ENCODE data around the gene CAMK2B. TPM values are rescaled to one million over a fixed set of nuclear protein-coding genes. Genes with fewer than 3 reads are reported as not detected.

Gene CAMK2B
- total and polyA plus RNA-seq, 2 experiments from 2014 or later, result not detected

GRCh38 chr7:44327981-44328380 is 2.6 kb upstream of the CAMK2B start:
- DNase-seq (ENCODE audit: low spot score) (no peak), ATAC-seq (no peak)
- no peak overlapping the region for H3K4me3 Mint-ChIP-seq
- H3K36me3 Mint-ChIP-seq (ENCODE audit: low read depth), result peaks cover 3% of the 10 kb centered on the region; the same call in 1 of the 3 replicates
- H3K27ac Mint-ChIP-seq, result no peak overlapping the region
- H3F3A ChIP-seq (replicated peaks; ENCODE audit: low read depth), result no peaks in the 10 kb centered on the region
- H3K36me3 ChIP-seq (ENCODE audit: insufficient read depth), result no peaks in the 10 kb centered on the region
- peaks cover 14% of the 10 kb centered on the region for H3K4me1 Mint-ChIP-seq
- peaks cover 37% of the 10 kb centered on the region for H3K27me3 Mint-ChIP-seq (ENCODE audit: insufficient read depth, low read depth, poor library complexity)
- H3K4me1 ChIP-seq (ENCODE audit: insufficient read depth), result no peaks in the 10 kb centered on the region
- no peak overlapping the region for H3K4me3 ChIP-seq
- no peak overlapping the region for H3K4me2 ChIP-seq
- TF ChIP-seq STAT1 (IDR thresholded peaks at IDR 0.05; ENCODE audit: unreplicated experiment), result no peak
- TF ChIP-seq JUNB (IDR thresholded peaks at IDR 0.05; ENCODE audit: unreplicated experiment), result no peak
- TF ChIP-seq CREB1 (CRISPR knock-in tag; IDR thresholded peaks at IDR 0.05; ENCODE audit: low read depth), result no peak
- H3K27me3 ChIP-seq (ENCODE audit: insufficient read depth), result peaks cover 42% of the 10 kb centered on the region
- peaks cover 2% of the 10 kb centered on the region; the same call in 1 of the 2 replicates for H3K9me2 ChIP-seq (ENCODE audit: insufficient read depth)
- H3K79me2 ChIP-seq (replicated peaks; ENCODE audit: insufficient read depth), result no peaks in the 10 kb centered on the region
- no peak overlapping the region for H3K27ac ChIP-seq (ENCODE audit: low read depth)
- peaks cover 2% of the 10 kb centered on the region; the same call in 2 of the 3 replicates for H3K9me3 Mint-ChIP-seq
- no peak overlapping the region for H2AFZ ChIP-seq
- no peaks in the 10 kb centered on the region for H4K20me1 ChIP-seq (replicated peaks; ENCODE audit: insufficient read depth)

GRCh38 chr7:44326261-44327125 is 1.1 kb upstream of the CAMK2B start:
- Histone ChIP-seq H3K4me1 (ENCODE audit: insufficient read depth) (no peaks in the 10 kb centered on the region), H3K36me3 (ENCODE audit: insufficient read depth) (no peaks in the 10 kb centered on the region), H3K4me2 (peak overlapping the region; percentile 74; the same call in 1 of the 2 replicates), H3K9me2 (ENCODE audit: insufficient read depth) (peaks cover 2% of the 10 kb centered on the region; the same call in 1 of the 2 replicates), H3F3A (replicated peaks; ENCODE audit: low read depth) (no peaks in the 10 kb centered on the region), H3K27ac (ENCODE audit: low read depth) (no peak overlapping the region), H3K27me3 (ENCODE audit: insufficient read depth) (peaks cover 57% of the 10 kb centered on the region), H3K4me3 (peak overlapping the region; percentile 46), H4K20me1 (replicated peaks; ENCODE audit: insufficient read depth) (no peaks in the 10 kb centered on the region), H2AFZ (no peak overlapping the region), H3K79me2 (replicated peaks; ENCODE audit: insufficient read depth) (no peaks in the 10 kb centered on the region)
- Mint-ChIP-seq H3K9me3 (peaks cover 2% of the 10 kb centered on the region; the same call in 2 of the 3 replicates), H3K4me1 (peaks cover 14% of the 10 kb centered on the region), H3K4me3 (peak overlapping the region; percentile 85; the same call in 1 of the 3 replicates), H3K27ac (no peak overlapping the region), H3K36me3 (ENCODE audit: low read depth) (peaks cover 3% of the 10 kb centered on the region; the same call in 1 of the 3 replicates), H3K27me3 (ENCODE audit: insufficient read depth, low read depth, poor library complexity) (peaks cover 46% of the 10 kb centered on the region)
- ATAC-seq, result peak; percentile 9
- no peak for DNase-seq (ENCODE audit: low spot score)
- TF ChIP-seq NANOG (IDR thresholded peaks at IDR 0.05; ENCODE audit: borderline replicate concordance) (no peak), ZNF114 (CRISPR knock-in tag; IDR thresholded peaks at IDR 0.05) (no peak), CTCF (conservative IDR thresholded peaks at IDR 0.05; ENCODE audit: low read depth in 2 of 2) (no peak), POLR2AphosphoS5 (IDR thresholded peaks at IDR 0.05; ENCODE audit: low read depth) (no peak), JUNB (IDR thresholded peaks at IDR 0.05; ENCODE audit: unreplicated experiment) (no peak), STAT1 (IDR thresholded peaks at IDR 0.05; ENCODE audit: unreplicated experiment) (no peak), ZNF462 (CRISPR knock-in tag; IDR thresholded peaks at IDR 0.05) (no peak), ETS1 (IDR thresholded peaks at IDR 0.05) (no peak), CREB1 (CRISPR knock-in tag; IDR thresholded peaks at IDR 0.05; ENCODE audit: low read depth) (no peak)

Data from GM23338 (cell line).